ENCODE measurements around the gene GNG4. TPM values are rescaled to one million over a fixed set of nuclear protein-coding genes. Genes with fewer than 3 reads are reported as not detected.
"Not testable (repeated sequence)": the region's sequence is repeated elsewhere in the genome, so short reads cannot be mapped to it uniquely, and the experiment has no call there.

Gene GNG4
- total and polyA plus RNA-seq, 2 donors (not counting 3 experiments of a cell fraction or from before 2014, with no cell fraction given): 0.10 TPM; not detected in 1

DNA sequence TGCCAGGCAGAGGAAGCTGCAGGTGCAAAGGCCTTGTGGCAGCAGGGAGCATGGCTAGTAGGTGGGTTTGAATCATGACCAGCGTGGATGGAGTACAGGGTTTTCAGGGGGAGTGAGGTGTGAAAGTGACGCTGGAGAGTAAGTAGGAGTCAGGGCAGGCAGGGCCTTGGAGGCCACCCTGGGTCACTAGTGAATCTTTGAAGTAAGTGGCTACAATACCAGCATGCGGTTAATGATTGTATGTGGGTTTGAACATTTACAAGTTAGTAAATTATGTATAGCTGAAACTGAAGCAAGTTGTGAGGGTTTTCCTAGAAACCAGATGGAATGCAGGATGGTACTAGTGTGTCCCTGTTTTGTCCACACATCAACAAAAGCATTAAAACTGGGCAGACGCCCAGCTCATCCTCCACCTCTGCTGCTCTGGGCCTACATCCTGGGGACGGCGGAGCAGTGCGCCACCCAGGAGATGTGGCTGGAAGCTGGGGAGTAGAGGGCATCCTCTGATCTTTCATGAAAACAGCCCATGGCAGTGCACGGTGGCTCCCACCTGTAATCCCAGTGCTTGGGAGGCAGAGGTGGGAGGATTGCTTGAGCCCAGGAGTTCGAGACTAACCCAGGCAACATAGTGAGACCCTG is 104.2 kb downstream of the GNG4 start:
- Histone ChIP-seq H4K20me1 (replicated peaks; ENCODE audit: control insufficient read depth, extremely low read depth, insufficient read depth, low read length) (no peaks in the 10 kb centered on the region), H3K9ac (replicated peaks; ENCODE audit: extremely low read depth, insufficient read depth, low read length) (no peak overlapping the region), H3K79me2 (ENCODE audit: control insufficient read depth, insufficient read depth, low read length) (no peaks in the 10 kb centered on the region), H3K9me3 (replicated peaks; ENCODE audit: control insufficient read depth, insufficient read depth, low read length) (no peaks in the 10 kb centered on the region), H3K4me3 (replicated peaks in 1 of 3; ENCODE audit: insufficient read depth in 1 of 3, low read depth in 1 of 3, low read length in 3 of 3) (no peak overlapping the region), H3K9me1 (replicated peaks; ENCODE audit: control insufficient read depth, extremely low read depth, insufficient read depth, low read length) (no peaks in the 10 kb centered on the region), H3K36me3 (ENCODE audit: control insufficient read depth in 2 of 2, extremely low read depth in 1 of 2, insufficient read depth in 2 of 2, low read length in 2 of 2) (no peaks in the 10 kb centered on the region), H3K27ac (ENCODE audit: insufficient read depth, low read depth, low read length) (no peak overlapping the region), H3K4me2 (ENCODE audit: insufficient read depth, low read length) (no peak overlapping the region), H3K27me3 (ENCODE audit: control insufficient read depth in 2 of 2, insufficient read depth in 2 of 2, low read length in 2 of 2) (no peaks in the 10 kb centered on the region), H3K4me1 (ENCODE audit: control insufficient read depth, extremely low read depth, insufficient read depth, low read length) (no peaks in the 10 kb centered on the region), H2AFZ (ENCODE audit: low read depth, low read length) (no peak overlapping the region)
- FAIRE-seq (no peak), DNase-seq (ENCODE audit: low read depth, low spot score) (no peak)
- POLR2A ChIA-PET: no interaction called here
- CTCF ChIA-PET: no interaction called here
- TF ChIP-seq POLR2AphosphoS5 (IDR thresholded peaks at IDR 0.05; ENCODE audit: insufficient read depth, low read depth, low read length): no peak
- TF ChIP-seq FOS (IDR thresholded peaks at IDR 0.05; ENCODE audit: borderline replicate concordance, insufficient read depth, low read length): no peak
- no peak for TF ChIP-seq MYC (IDR thresholded peaks at IDR 0.05; ENCODE audit: low read depth, low read length)
- no peak for TF ChIP-seq MAX (IDR thresholded peaks at IDR 0.05; ENCODE audit: insufficient read depth, insufficient read length)
- dilution Hi-C loops (cut with MboI; ENCODE audit: extremely low pct_ligation_motif_present, low sequenced_read_pairs) (no loop called here), intact Hi-C loops (cut with micrococcal nuclease) (no loop called here)
- no TSS peak for BruUV-seq (replicated peaks)

DNA sequence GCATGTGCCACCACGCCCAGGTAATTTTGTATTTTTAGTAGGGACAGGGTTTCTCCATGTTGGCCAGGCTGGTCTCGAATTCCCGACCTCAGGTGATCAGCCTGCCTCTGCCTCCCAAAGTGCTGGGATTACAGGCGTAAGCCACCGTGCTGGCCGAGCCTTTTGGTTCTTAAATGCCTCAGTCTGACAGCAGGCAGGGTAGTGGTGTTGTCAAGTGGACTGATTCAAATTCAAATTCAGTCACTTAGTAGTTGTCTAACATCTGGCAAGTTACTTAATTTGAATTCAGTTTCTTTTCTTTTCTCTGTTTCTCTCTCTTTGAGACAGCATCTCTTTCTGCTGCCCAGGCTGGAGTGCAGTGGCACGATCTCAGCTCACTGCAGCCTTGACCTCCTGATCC is 106.7 kb downstream of the GNG4 start:
- H3K9me3 ChIP-seq (replicated peaks; ENCODE audit: control insufficient read depth, insufficient read depth, low read length); H3K9me1 ChIP-seq (replicated peaks; ENCODE audit: control insufficient read depth, extremely low read depth, insufficient read depth, low read length); BruUV-seq (replicated peaks); CTCF ChIA-PET; H3K4me2 ChIP-seq (ENCODE audit: insufficient read depth, low read length); H4K20me1 ChIP-seq (replicated peaks; ENCODE audit: control insufficient read depth, extremely low read depth, insufficient read depth, low read length); intact Hi-C loops (cut with micrococcal nuclease); POLR2A ChIA-PET; H2AFZ ChIP-seq (ENCODE audit: low read depth, low read length); dilution Hi-C loops (cut with MboI; ENCODE audit: extremely low pct_ligation_motif_present, low sequenced_read_pairs); H3K9ac ChIP-seq (replicated peaks; ENCODE audit: extremely low read depth, insufficient read depth, low read length); DNase-seq (ENCODE audit: low read depth, low spot score); H3K79me2 ChIP-seq (ENCODE audit: control insufficient read depth, insufficient read depth, low read length); H3K27me3 ChIP-seq (ENCODE audit: control insufficient read depth in 2 of 2, insufficient read depth in 2 of 2, low read length in 2 of 2); H3K4me3 ChIP-seq (replicated peaks in 1 of 3; ENCODE audit: insufficient read depth in 1 of 3, low read depth in 1 of 3, low read length in 3 of 3); FAIRE-seq; H3K4me1 ChIP-seq (ENCODE audit: control insufficient read depth, extremely low read depth, insufficient read depth, low read length); H3K27ac ChIP-seq (ENCODE audit: insufficient read depth, low read depth, low read length); H3K36me3 ChIP-seq (ENCODE audit: control insufficient read depth in 2 of 2, extremely low read depth in 1 of 2, insufficient read depth in 2 of 2, low read length in 2 of 2): not testable (repeated sequence)

Data from endothelial cell of umbilical vein (primary cell).